EH (cell line): Measurements from ENCODE around the gene TUBB3.
"Not testable (repeated sequence)": the region's sequence is repeated elsewhere in the genome, so short reads cannot be mapped to it uniquely, and the experiment has no call there.

Experiments
- DNase-seq: peaks from one replicate; pipeline ENCODE4 v3.0.0-alpha.2; 2015; ENCODE audit warnings: low read depth

TUBB3 gene

GRCh38 chr16:89918453-89919347 is 4.4 kb upstream of the TUBB3 start, which contains the start of gene MC1R:
TSS of gene MC1R (plus strand) at chr16:89918862. CDS start at chr16:89919259, 397 bp downstream.
- DNase-seq: peak; percentile 57

- no peak for DNase-seq
Observed at GRCh38 chr16:89919535-89920406, 3.4 kb upstream of the TUBB3 start.

DNA sequence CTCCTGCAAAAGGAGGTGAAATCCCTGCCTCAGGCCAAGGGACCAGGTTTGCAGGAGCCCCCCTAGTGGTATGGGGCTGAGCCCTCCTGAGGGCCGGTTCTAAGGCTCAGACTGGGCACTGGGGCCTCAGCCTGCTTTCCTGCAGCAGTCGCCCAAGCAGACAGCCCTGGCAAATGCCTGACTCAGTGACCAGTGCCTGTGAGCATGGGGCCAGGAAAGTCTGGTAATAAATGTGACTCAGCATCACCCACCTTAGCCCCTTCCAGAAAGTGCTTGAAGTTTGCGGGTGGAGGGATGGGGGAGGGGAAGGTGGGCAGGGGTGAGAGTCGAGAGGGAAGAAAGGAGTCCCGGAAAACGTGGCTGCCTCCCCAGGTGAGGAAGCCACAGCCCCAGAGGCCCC is 2.4 kb upstream of the TUBB3 start:
- peak; percentile 42 for DNase-seq

GRCh38 chr16:89921131-89921701 is 1.9 kb upstream of the TUBB3 start:
- DNase-seq: no peak

- DNase-seq: peak; percentile 98
Observed at GRCh38 chr16:89921702-89922476, 1.3 kb upstream of the TUBB3 start.

DNA sequence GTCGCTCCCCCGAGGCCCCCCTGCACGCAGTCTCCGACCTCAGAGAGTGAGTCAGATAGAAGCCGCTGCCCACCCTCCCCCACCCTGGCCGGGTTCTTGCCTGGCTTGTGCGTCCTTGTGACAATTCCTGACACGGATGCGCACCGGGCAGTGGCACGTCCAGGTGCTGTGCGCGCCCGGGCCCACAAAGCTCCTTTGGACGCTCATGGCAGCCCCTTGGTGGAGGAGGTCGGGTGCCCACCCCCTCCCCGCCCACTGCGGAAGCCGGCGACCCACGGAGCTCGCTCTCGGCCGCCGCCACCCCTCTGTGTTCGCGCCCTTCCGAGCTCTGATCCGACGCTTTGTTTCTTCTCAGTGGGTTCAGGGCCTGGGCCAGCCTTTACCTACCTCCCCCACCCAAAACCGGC is 662 bp upstream of the TUBB3 start:
- peak; percentile 96 for DNase-seq

DNA sequence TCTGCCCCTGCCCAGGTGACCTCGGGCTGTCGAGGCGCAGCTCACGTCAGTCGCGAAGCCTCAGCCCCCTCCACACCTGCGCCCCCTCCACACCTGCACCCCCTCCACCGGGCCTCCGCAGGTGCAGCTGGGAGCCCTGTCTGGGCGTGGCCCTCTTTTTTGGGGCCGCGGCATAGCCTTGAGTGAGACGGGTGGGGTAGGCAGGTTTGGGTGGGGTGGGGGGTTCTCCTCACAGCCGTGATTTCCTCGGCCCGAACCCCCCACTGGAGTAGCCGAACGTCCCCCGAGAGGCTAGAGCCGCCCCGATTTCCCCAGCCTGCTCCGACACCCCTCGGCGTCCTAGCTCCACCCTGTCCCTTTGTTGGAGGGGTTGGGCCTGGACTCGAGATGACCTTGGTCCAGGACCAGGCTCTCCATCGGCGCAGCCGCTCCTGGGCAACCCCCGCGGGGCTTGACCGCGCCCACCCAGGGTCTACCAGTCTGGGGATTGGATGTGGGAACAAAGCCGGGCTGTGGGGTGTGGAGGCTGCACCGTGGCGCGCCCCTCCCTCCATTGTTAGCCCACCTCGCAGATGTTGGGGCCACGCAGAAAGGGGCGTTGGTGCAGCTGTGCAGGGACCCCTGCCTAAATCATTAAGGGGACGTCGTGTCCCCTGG is 626 bp downstream of the TUBB3 start:
- no peak for DNase-seq

- DNase-seq: peak; percentile 60
Observed at GRCh38 chr16:89924297-89924924, 1.3 kb downstream of the TUBB3 start.

DNA sequence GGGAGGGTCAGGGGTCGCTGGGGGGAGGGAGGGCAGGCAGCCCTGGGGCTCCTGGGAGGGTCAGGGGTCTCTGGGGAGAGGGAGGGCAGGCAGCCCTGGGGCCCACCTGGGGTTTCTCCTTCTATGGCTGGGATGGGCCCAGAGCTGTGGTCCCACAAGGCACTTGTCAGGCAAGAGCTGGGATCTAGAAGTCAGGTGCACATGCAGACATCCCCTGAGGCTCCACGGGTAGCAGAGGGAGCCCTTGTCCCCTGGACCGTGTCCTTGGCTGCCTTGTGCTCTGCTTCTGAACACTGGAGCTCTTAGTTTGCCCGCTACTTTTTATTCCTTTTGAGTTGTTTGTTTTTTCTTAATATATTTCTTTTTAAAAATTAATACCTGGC is 1.8 kb downstream of the TUBB3 start:
- no peak for DNase-seq

- no peak for DNase-seq
Observed at GRCh38 chr16:89925596-89926079, 2.5 kb downstream of the TUBB3 start.

GRCh38 chr16:89931305-89931896 is 8.3 kb downstream of the TUBB3 start:
- DNase-seq: no peak

DNA sequence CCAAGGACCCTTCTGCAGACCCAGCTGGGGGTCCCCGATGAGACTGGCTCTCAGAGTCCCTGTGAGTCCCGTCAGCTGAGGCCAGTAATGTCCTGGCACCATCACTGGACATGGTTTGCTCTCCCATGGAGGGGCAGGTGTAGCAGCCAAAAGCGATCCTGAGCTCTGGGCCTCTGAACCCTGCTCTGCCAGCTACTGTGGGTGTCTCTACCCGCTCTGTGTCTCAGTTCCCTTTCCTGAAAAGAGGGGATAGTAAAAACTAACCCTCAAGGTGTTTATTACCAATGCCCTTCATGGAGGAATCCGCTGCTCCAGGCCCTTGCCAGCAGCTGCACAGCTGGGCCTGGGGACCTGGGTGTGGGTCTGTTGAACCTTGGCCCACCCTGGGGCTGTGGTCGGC is 8.8 kb downstream of the TUBB3 start:
- no peak for DNase-seq

GRCh38 chr16:89934019-89934418 is 10.9 kb downstream of the TUBB3 start:
- not testable (repeated sequence) for DNase-seq

- no peak for DNase-seq
Observed at GRCh38 chr16:89934611-89935553, 11.7 kb downstream of the TUBB3 start.

GRCh38 chr16:89935620-89936019 is 12.5 kb downstream of the TUBB3 start:
- DNase-seq: not testable (repeated sequence)

- DNase-seq: no peak
Observed at GRCh38 chr16:89936034-89936433, 12.9 kb downstream of the TUBB3 start.

- no peak for DNase-seq
Observed at GRCh38 chr16:89936508-89936907, 13.4 kb downstream of the TUBB3 start.

- no peak for DNase-seq
Observed at GRCh38 chr16:89936981-89937380, 13.8 kb downstream of the TUBB3 start.
